Measurements from ENCODE around the gene TPST1.
"Not testable (repeated sequence)": the region's sequence is repeated elsewhere in the genome, so short reads cannot be mapped to it uniquely, and the experiment has no call there.

DNA sequence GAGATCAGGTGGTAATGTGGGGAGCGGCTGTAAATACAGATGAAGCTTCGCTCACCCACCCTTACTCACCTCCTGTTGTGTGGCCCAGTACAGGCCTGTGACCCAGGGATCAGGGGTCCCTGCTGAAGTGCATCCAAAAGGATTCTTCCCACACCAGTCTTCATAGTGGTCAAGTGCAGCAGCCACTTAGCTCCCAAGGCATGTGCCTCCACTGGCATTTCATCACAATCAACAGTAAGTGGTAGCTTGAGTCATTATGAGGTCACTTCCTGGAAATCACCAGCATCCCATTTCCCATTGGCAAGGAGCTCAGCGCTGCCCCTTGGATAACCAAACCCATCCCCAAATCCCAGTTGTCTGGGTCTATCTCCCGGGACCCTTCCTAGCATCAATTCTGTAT lies 196.0 kb downstream of the TPST1 start:
- TF ChIP-seq, protein P1, sequence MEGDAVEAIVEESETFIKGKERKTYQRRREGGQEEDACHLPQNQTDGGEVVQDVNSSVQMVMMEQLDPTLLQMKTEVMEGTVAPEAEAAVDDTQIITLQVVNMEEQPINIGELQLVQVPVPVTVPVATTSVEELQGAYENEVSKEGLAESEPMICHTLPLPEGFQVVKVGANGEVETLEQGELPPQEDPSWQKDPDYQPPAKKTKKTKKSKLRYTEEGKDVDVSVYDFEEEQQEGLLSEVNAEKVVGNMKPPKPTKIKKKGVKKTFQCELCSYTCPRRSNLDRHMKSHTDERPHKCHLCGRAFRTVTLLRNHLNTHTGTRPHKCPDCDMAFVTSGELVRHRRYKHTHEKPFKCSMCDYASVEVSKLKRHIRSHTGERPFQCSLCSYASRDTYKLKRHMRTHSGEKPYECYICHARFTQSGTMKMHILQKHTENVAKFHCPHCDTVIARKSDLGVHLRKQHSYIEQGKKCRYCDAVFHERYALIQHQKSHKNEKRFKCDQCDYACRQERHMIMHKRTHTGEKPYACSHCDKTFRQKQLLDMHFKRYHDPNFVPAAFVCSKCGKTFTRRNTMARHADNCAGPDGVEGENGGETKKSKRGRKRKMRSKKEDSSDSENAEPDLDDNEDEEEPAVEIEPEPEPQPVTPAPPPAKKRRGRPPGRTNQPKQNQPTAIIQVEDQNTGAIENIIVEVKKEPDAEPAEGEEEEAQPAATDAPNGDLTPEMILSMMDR (conservative IDR thresholded peaks at IDR 0.05): not testable (repeated sequence)
- not testable (repeated sequence) for TF ChIP-seq ZFX (IDR thresholded peaks at IDR 0.05)

Measured in C4-2B (cell line).